ENCODE data around the gene DNAH17.

DNAH17 gene

GRCh38 chr17:78446833-78447232 lies 130.4 kb downstream of the DNAH17 start:
- no peak for DNase-seq

GRCh38 chr17:78444392-78444791 lies 132.8 kb downstream of the DNAH17 start:
- no peak for DNase-seq

GRCh38 chr17:78442648-78443218 lies 134.5 kb downstream of the DNAH17 start:
- no peak for DNase-seq

DNA sequence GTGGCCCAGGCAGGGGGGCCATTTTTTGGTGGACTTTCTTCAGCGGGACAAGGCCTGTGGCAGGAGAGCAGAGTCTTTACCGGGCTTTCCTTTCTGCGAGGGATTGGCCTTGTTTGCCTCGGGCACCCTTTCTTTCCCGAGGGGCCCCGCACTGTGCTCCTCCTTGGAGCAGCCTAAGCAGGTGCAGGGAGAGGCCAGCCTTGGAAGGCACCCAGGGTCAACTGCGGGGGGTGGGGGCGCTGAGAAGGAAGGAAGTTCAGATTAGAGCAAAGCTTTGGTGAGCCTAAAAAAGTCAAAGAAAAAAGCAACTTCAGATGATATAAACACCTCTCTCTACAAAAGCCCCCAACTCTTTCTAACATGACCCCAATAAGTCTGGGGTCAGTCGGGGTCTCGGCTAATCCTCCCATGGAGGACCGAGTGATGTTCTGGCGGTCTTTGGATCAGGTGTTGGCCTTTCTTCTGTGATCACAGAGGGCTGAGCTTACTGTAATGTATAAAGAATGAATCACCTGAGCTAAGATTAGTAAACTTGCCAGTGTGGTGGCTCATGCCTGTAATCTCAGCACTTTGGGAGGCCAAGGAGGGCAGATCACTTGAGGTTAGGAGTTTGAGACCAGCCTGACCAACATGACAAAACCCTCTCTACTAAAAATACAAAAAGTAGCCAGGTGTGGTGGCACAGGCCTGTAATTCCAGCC lies 135.8 kb downstream of the DNAH17 start:
- DNase-seq, result no peak

GRCh38 chr17:78438694-78439325 lies 138.4 kb downstream of the DNAH17 start:
- no peak for DNase-seq

DNA sequence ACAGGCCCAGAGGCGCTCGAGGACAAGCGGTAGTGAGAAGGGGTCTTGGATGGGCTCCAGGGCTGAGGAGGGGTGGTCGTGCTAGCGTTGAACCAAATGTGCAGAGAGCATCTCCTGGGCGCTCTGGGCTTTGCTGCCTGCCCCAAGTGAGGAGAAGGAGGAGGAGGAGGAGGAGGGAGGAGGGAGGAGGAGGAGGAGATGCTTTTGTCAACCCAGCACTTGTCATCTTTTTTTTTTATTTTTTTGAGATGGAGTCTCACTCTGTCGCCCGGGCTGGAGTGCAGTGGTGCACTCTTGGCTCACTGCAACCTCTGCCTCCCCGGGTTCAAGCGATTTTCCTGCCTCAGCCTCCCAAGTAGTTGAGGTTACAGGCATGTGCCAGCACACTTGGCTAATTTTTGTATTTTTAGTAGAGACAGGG lies 138.9 kb downstream of the DNAH17 start:
- no peak for DNase-seq

GRCh38 chr17:78437508-78438169 lies 139.6 kb downstream of the DNAH17 start:
- no peak for DNase-seq

GRCh38 chr17:78435330-78436005 lies 141.7 kb downstream of the DNAH17 start:
- no peak for DNase-seq

DNA sequence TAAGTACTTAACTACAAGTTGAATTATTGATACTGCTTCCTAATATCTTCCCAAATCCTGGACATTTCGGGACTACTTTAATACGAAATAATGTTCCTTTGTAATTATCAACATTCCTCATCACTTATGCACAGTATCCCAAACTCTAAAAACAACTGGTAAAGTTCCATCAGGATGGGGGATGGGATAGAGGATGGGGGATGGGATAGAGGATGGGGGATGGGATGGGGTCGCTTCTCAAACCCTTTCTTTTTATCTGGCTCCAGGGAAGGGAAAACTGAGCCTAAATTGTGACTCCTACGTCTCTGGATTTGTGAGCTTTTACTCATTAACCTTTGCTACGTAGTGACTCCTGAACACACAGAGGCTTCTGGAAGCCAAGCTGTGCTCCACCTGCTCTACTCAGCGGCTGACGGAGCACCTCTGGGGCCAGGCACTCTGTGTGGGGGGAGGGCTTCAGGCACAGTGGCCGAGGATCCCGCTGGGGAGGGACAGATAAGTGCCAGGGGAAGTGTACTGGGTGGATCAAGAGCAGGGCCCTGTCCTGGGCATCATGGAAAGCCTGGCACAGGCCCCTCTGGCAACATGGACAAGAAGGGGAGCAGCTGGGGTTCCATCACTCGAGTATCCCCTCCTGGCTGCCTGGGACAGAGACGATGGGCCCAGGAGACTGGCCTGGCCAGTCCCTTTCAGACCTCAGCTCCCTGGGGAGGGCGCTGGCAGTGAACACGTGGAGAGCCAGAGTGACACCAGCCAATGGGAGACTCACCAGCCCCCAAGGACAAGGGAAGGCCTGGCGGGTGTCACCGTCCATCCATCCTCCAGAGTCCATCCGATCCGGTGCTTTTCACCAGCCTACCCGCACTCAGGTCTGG lies 142.5 kb downstream of the DNAH17 start:
- no peak for DNase-seq

DNA sequence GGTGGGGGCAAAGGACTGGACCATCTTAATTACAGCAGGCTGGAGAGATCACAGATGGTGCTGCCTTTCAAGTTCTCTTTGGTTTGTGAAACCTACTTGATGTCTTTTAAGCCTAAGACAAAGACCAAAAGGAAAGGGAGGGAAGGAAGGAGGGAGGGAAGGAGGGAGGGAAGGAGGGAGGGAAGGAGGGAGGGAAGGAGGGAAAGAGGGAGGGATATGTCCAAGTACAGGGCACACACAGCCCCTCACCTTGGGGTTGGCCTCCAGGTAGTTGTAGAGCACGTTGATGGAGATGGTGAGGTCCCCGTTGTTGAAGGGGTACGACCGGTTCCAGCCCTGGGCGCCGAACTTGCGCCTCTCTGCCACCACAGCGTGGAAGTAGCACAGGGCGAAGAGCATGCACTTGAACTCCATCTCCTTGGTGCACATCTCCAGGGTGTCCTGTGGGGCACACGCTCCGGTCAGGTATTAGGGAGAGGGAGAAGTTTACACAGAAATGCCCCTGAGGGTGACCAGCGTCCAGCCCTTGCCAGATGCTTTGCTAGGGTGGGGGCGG lies 143.3 kb downstream of the DNAH17 start:
- DNase-seq, result no peak

DNA sequence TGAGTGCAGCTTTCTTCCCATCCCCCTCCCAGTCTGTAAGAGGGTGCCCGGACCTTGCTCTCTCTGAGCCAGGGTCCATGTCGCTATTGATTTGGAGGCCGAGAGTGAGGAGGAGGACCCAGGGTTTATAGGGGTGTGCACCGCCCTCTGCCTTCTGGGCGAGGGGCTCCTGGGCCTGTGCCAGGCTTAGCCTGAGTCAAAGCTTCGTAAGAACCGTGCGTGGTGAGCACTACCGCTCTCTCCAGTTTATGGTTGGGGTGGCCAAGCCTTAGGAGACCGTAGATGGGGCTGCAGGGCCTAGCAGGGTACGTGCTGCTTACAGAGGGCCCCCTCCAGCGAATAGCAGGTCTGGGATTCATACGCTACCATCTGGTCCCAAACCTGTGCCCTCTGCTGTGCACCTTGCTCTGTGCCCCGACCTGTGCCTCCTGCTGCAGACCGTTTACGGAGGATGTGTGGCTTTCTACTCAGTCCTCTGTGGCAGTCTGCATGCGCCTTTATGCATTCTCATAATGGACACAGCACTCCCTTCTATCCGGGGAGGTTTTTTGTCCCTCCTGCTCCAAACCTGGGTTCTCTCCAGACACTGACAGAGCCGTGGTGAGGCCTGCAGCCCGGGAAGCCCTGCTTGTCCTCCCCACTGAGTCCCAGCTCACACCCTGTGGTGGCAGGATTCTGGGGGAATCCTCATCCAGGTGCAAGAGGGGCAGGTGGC lies 144.0 kb downstream of the DNAH17 start:
- DNase-seq, result no peak

DNA sequence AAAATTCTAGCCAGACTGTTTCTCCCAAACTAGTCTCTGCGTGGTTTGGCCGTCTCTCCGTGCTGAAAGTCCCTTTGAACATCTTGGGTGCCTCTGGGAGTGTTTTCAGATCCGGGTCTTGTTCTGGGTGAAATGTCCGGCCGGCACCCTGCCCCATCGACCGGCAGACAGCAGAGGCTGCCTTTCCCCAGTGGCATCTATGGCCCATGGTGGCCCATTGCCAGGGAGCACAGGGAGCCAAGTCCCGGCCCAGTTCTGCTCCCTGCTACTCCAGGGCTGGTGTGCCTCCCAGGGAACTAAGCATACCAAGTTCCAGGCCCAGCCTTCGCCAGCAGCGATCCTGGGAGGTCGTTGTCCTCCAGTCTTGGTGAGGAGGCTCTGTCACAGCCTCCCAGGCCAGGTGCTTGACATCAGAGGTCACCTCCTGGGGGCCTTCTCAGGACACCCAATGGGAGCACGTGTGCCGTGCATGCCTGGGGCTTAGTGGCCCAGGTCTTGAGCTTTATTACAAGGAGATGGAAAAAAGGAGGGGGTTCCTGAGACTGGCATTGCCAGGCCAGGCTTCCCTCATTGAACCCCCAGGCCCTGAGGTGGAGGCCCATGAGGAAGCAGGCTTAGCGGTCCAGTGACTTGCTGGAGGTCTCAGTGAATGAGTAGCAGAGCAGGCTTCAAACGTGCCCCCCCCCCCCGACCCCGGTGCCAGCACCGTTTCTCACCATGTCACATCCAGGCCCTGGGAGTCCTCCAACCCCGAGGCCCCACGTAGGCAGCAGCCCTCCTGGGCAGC lies 144.8 kb downstream of the DNAH17 start:
- no peak for DNase-seq

GRCh38 chr17:78431692-78431958 lies 145.6 kb downstream of the DNAH17 start:
- no peak for DNase-seq

GRCh38 chr17:78430892-78431691 lies 146.1 kb downstream of the DNAH17 start:
- DNase-seq, result no peak

- no peak for DNase-seq
Observed at GRCh38 chr17:78429618-78429995, 147.6 kb downstream of the DNAH17 start.

- no peak for DNase-seq
Observed at GRCh38 chr17:78428836-78429617, 148.2 kb downstream of the DNAH17 start.

GRCh38 chr17:78428025-78428575 lies 149.1 kb downstream of the DNAH17 start:
- no peak for DNase-seq

GRCh38 chr17:78427140-78427539 lies 150.1 kb downstream of the DNAH17 start:
- DNase-seq, result no peak

All from kidney glomerular epithelial cell (primary cell).